ENCODE measurements around the gene NAALADL2. TPM values are rescaled to one million over a fixed set of nuclear protein-coding genes. Genes with fewer than 3 reads are reported as not detected.

The NAALADL2 gene
- total and polyA plus RNA-seq, 2 of the 8 experiments (the other 6 are each of a cell fraction or from before 2014, with no cell fraction given) = 0.12 to 0.22 TPM

GRCh38 chr3:175732017-175732416 is 872.9 kb downstream of the NAALADL2 start:
- Histone ChIP-seq H3K9ac (replicated peaks in 1 of 4; ENCODE audit: extremely low read depth in 1 of 4, low read depth in 3 of 4, low read length in 3 of 4) (no peak overlapping the region), H3K4me3 (ENCODE audit: extremely low read depth in 1 of 4, insufficient read depth in 2 of 4, low read depth in 3 of 4, low read length in 4 of 4) (no peak overlapping the region), H2BK20ac (ENCODE audit: low read length) (no peak overlapping the region), H3K18ac (ENCODE audit: extremely low read depth, low read length) (no peak overlapping the region), H3K79me1 (ENCODE audit: low read depth, low read length) (no peaks in the 10 kb centered on the region), H2BK5ac (ENCODE audit: low read depth, low read length) (no peak overlapping the region), H3K9me3 (ENCODE audit: insufficient read depth in 2 of 2, low read depth in 1 of 2, low read length in 1 of 2) (peaks cover 13 to 14% of the 10 kb centered on the region in 2 experiments; a peak in 2 of 4 replicates), H3K4me2 (ENCODE audit: insufficient read depth in 1 of 2, low read depth in 2 of 2, low read length in 2 of 2) (no peak overlapping the region), H3K79me2 (ENCODE audit: control insufficient read depth in 1 of 2, insufficient read depth in 2 of 2, low read length in 2 of 2) (no peaks in the 10 kb centered on the region), H3K23ac (ENCODE audit: insufficient read length) (no peak overlapping the region), H2AK5ac (ENCODE audit: low read depth, low read length) (no peak overlapping the region), H3K27me3 (replicated peaks in 1 of 4; ENCODE audit: control insufficient read depth in 3 of 4, extremely low read depth in 1 of 4, insufficient read depth in 3 of 4, low read length in 3 of 4) (no peaks in the 10 kb centered on the region), H3K4ac (replicated peaks; ENCODE audit: insufficient read length, low read depth, low read length) (no peak overlapping the region), H3K23me2 (ENCODE audit: low read depth, low read length) (no peaks in the 10 kb centered on the region), H2AFZ (ENCODE audit: low read length) (no peak overlapping the region), H4K91ac (replicated peaks; ENCODE audit: insufficient read length, low read length) (no peak overlapping the region), H3K14ac (ENCODE audit: insufficient read length) (no peak overlapping the region), H3K36me3 (ENCODE audit: control insufficient read depth in 2 of 4, insufficient read depth in 4 of 4, low read length in 3 of 4) (no peaks in the 10 kb centered on the region), H4K8ac (ENCODE audit: extremely low read depth, insufficient read depth, low read length) (no peak overlapping the region), H3K27ac (ENCODE audit: low read depth, low read length) (no peak overlapping the region), H3K56ac (replicated peaks; ENCODE audit: insufficient read length, low read depth, low read length) (no peak overlapping the region), H2BK120ac (replicated peaks; ENCODE audit: low read depth, low read length) (no peak overlapping the region), H4K5ac (ENCODE audit: insufficient read length, low read depth, low read length) (no peak overlapping the region), H3K4me1 (replicated peaks in 1 of 4; ENCODE audit: control insufficient read depth in 3 of 4, insufficient read depth in 4 of 4, low read length in 3 of 4) (no peaks in the 10 kb centered on the region), H4K20me1 (replicated peaks in 1 of 2; ENCODE audit: control insufficient read depth in 1 of 2, insufficient read depth in 2 of 2, low read length in 2 of 2) (no peaks in the 10 kb centered on the region), H2BK15ac (ENCODE audit: low read length) (no peak overlapping the region), H2BK12ac (ENCODE audit: low read depth, low read length) (no peak overlapping the region)
- WGBS, 2 experiments (ENCODE audit: extremely low coverage in 1 of 2, insufficient coverage in 1 of 2, insufficient read length in 1 of 2, insufficient replicate concordance in 2 of 2, low coverage in 1 of 2, low lambda C conversion rate in 2 of 2, missing lambda C conversion rate in 1 of 2) = 100% methylated on average over 2 of the region's 2 CpGs; no CpG with 5 or more reads in 1 of the 2 experiments
- DNase-seq (ENCODE audit: low read depth in 1 of 2, low spot score in 2 of 2) = no peak
- ChIA-PET CTCF (ENCODE audit: partially characterized antibody) (no interaction called here), POLR2A (ENCODE audit: partially characterized antibody) (no interaction called here)
- TF ChIP-seq CBX5 (IDR thresholded peaks at IDR 0.05; ENCODE audit: low read depth, low read length) = no peak
- peak; percentile 89 for TF ChIP-seq CEBPB (IDR thresholded peaks at IDR 0.05; ENCODE audit: low read depth, low read length)
- no peak for TF ChIP-seq SUZ12 (IDR thresholded peaks at IDR 0.05; ENCODE audit: low read length)
- FAIRE-seq = no peak
